Measurements from ENCODE around the gene NUP93.
A peak's percentile ranks its signal among the peaks of the same experiment; 100 is the strongest.
"Not testable (repeated sequence)": the region's sequence is repeated elsewhere in the genome, so short reads cannot be mapped to it uniquely, and the experiment has no call there.

Gene NUP93

GRCh38 chr16:56728027-56728426 lies 1.9 kb upstream of the NUP93 start:
- H3K4me3 Mint-ChIP-seq, result no peak overlapping the region
- peaks cover 2% of the 10 kb centered on the region for H3K36me3 Mint-ChIP-seq
- no peak overlapping the region for H3K27ac Mint-ChIP-seq
- no peaks in the 10 kb centered on the region for H3K27me3 Mint-ChIP-seq
- peaks cover 22% of the 10 kb centered on the region for H3K4me1 Mint-ChIP-seq
- H3K9me3 Mint-ChIP-seq, result no peaks in the 10 kb centered on the region

- Mint-ChIP-seq H3K27me3 (no peaks in the 10 kb centered on the region), H3K36me3 (no peaks in the 10 kb centered on the region), H3K27ac (peak overlapping the region; percentile 82), H3K9me3 (no peaks in the 10 kb centered on the region), H3K4me1 (peaks cover 22% of the 10 kb centered on the region), H3K4me3 (no peak overlapping the region)
Measured at GRCh38 chr16:56728980-56729734, 772 bp upstream of the NUP93 start.

GRCh38 chr16:56732366-56732765 lies 2.4 kb downstream of the NUP93 start:
- no peaks in the 10 kb centered on the region for H3K9me3 Mint-ChIP-seq
- peaks cover 35% of the 10 kb centered on the region for H3K4me1 Mint-ChIP-seq
- H3K27ac Mint-ChIP-seq, result no peak overlapping the region
- peaks cover 4% of the 10 kb centered on the region for H3K36me3 Mint-ChIP-seq
- no peaks in the 10 kb centered on the region for H3K27me3 Mint-ChIP-seq
- H3K4me3 Mint-ChIP-seq, result no peak overlapping the region

- peaks cover 4% of the 10 kb centered on the region for H3K36me3 Mint-ChIP-seq
- H3K9me3 Mint-ChIP-seq, result no peaks in the 10 kb centered on the region
- no peak overlapping the region for H3K27ac Mint-ChIP-seq
- H3K4me1 Mint-ChIP-seq, result peaks cover 35% of the 10 kb centered on the region
- no peak overlapping the region for H3K4me3 Mint-ChIP-seq
- no peaks in the 10 kb centered on the region for H3K27me3 Mint-ChIP-seq
Measured at GRCh38 chr16:56732832-56733231, 2.9 kb downstream of the NUP93 start.

- Mint-ChIP-seq H3K27ac (no peak overlapping the region), H3K4me1 (peaks cover 36% of the 10 kb centered on the region), H3K9me3 (no peaks in the 10 kb centered on the region), H3K36me3 (peaks cover 6% of the 10 kb centered on the region), H3K4me3 (no peak overlapping the region), H3K27me3 (no peaks in the 10 kb centered on the region)
Measured at GRCh38 chr16:56734429-56734828, 4.5 kb downstream of the NUP93 start.

- peaks cover 6% of the 10 kb centered on the region for H3K36me3 Mint-ChIP-seq
- H3K4me3 Mint-ChIP-seq, result no peak overlapping the region
- H3K9me3 Mint-ChIP-seq, result no peaks in the 10 kb centered on the region
- H3K27ac Mint-ChIP-seq, result peak overlapping the region; percentile 1
- peaks cover 28% of the 10 kb centered on the region for H3K4me1 Mint-ChIP-seq
- H3K27me3 Mint-ChIP-seq, result no peaks in the 10 kb centered on the region
Measured at GRCh38 chr16:56736476-56736875, 6.5 kb downstream of the NUP93 start.

GRCh38 chr16:56737539-56737938 lies 7.6 kb downstream of the NUP93 start:
- Mint-ChIP-seq H3K9me3 (no peaks in the 10 kb centered on the region), H3K4me1 (peaks cover 39% of the 10 kb centered on the region), H3K36me3 (peaks cover 6% of the 10 kb centered on the region), H3K27ac (no peak overlapping the region), H3K27me3 (no peaks in the 10 kb centered on the region), H3K4me3 (no peak overlapping the region)

- H3K9me3 Mint-ChIP-seq, result no peaks in the 10 kb centered on the region
- H3K27ac Mint-ChIP-seq, result no peak overlapping the region
- H3K36me3 Mint-ChIP-seq, result peaks cover 6% of the 10 kb centered on the region
- H3K4me1 Mint-ChIP-seq, result peaks cover 43% of the 10 kb centered on the region
- H3K4me3 Mint-ChIP-seq, result no peak overlapping the region
- H3K27me3 Mint-ChIP-seq, result no peaks in the 10 kb centered on the region
Measured at GRCh38 chr16:56738221-56738620, 8.3 kb downstream of the NUP93 start.

GRCh38 chr16:56739378-56739777 lies 9.4 kb downstream of the NUP93 start:
- H3K27ac Mint-ChIP-seq, H3K36me3 Mint-ChIP-seq, H3K9me3 Mint-ChIP-seq, H3K4me3 Mint-ChIP-seq, H3K27me3 Mint-ChIP-seq: not testable (repeated sequence)
- peaks cover 55% of the 10 kb centered on the region for H3K4me1 Mint-ChIP-seq

- peaks cover 67% of the 10 kb centered on the region for H3K4me1 Mint-ChIP-seq
- no peak overlapping the region for H3K27ac Mint-ChIP-seq
- peaks cover 4% of the 10 kb centered on the region for H3K36me3 Mint-ChIP-seq
- H3K27me3 Mint-ChIP-seq, result no peaks in the 10 kb centered on the region
- no peaks in the 10 kb centered on the region for H3K9me3 Mint-ChIP-seq
- no peak overlapping the region for H3K4me3 Mint-ChIP-seq
Measured at GRCh38 chr16:56741399-56741798, 11.5 kb downstream of the NUP93 start.

- H3K36me3 Mint-ChIP-seq, result peaks cover 4% of the 10 kb centered on the region
- no peaks in the 10 kb centered on the region for H3K27me3 Mint-ChIP-seq
- no peak overlapping the region for H3K27ac Mint-ChIP-seq
- no peaks in the 10 kb centered on the region for H3K9me3 Mint-ChIP-seq
- H3K4me1 Mint-ChIP-seq, result peaks cover 61% of the 10 kb centered on the region
- H3K4me3 Mint-ChIP-seq, result no peak overlapping the region
Measured at GRCh38 chr16:56742030-56742984, 12.4 kb downstream of the NUP93 start.

- Mint-ChIP-seq H3K4me1 (peaks cover 55% of the 10 kb centered on the region), H3K36me3 (peaks cover 10% of the 10 kb centered on the region), H3K27ac (no peak overlapping the region), H3K4me3 (no peak overlapping the region), H3K27me3 (no peaks in the 10 kb centered on the region), H3K9me3 (no peaks in the 10 kb centered on the region)
Measured at GRCh38 chr16:56743840-56744239, 13.9 kb downstream of the NUP93 start.

- Mint-ChIP-seq H3K36me3 (peaks cover 14% of the 10 kb centered on the region), H3K4me1 (peaks cover 63% of the 10 kb centered on the region), H3K27ac (no peak overlapping the region)
Measured at GRCh38 chr16:56744996-56745640, 15.2 kb downstream of the NUP93 start.

GRCh38 chr16:56747486-56748045 lies 17.6 kb downstream of the NUP93 start:
- Mint-ChIP-seq H3K9me3 (no peaks in the 10 kb centered on the region), H3K27ac (no peak overlapping the region), H3K36me3 (peaks cover 19% of the 10 kb centered on the region), H3K27me3 (no peaks in the 10 kb centered on the region), H3K4me3 (no peak overlapping the region), H3K4me1 (peaks cover 55% of the 10 kb centered on the region)

More at GRCh38 chr16:56744996-56745640, 15.2 kb downstream of the NUP93 start:
- Mint-ChIP-seq H3K9me3 (no peaks in the 10 kb centered on the region), H3K4me3 (no peak overlapping the region), H3K27me3 (no peaks in the 10 kb centered on the region)

- H3K4me1 Mint-ChIP-seq, result peaks cover 51% of the 10 kb centered on the region
- peaks cover 20% of the 10 kb centered on the region for H3K36me3 Mint-ChIP-seq
- no peaks in the 10 kb centered on the region for H3K27me3 Mint-ChIP-seq
- no peak overlapping the region for H3K27ac Mint-ChIP-seq
- peaks cover 3% of the 10 kb centered on the region for H3K9me3 Mint-ChIP-seq
- H3K4me3 Mint-ChIP-seq, result no peak overlapping the region
Measured at GRCh38 chr16:56748191-56748590, 18.3 kb downstream of the NUP93 start.

Measured in activated naive CD4-positive, alpha-beta T cell treated with anti-CD3 and anti-CD28 coated beads, Interleukin-2, amount 50 U/mL, for 24 hours (primary cell).